GM23338 (cell line): Measurements from ENCODE around the gene ADAT1. TPM values are rescaled to one million over a fixed set of nuclear protein-coding genes. Genes with fewer than 3 reads are reported as not detected.

ENCODE experiments used
- ATAC-seq: fragments of 200-7000 bp; cut with Tn5 transposase; 3 replicates; pipeline ENCODE4 v1.9.1; 2020
- DNase-seq: peaks from one replicate; pipeline ENCODE4 v3.0.0-alpha.2; 2015; ENCODE audit warnings: low spot score
- H2AFZ ChIP-seq: fragments of 200-600 bp; sonication (generic); 2 replicates; pipeline ENCODE4 v1.8.0; 2016; ENCODE audit warnings: antibody characterized with exemption, mild to moderate bottlenecking, moderate library complexity
- H3F3A ChIP-seq: fragments of 200-600 bp; sonication (generic); replicated peaks from 2 replicates; pipeline ENCODE4 v1.8.0; 2017; ENCODE audit warnings: antibody characterized with exemption, mixed run types, low read depth
- H3K27ac ChIP-seq: fragments of 200-600 bp; sonication (generic); 2 replicates; pipeline ENCODE4 v1.6.1; 2016; ENCODE audit warnings: low read depth
- H3K27me3 ChIP-seq: fragments of 200-600 bp; sonication (generic); 2 replicates; pipeline ENCODE4 v1.8.0; 2016; ENCODE audit warnings: mild to moderate bottlenecking, mixed run types, moderate library complexity; ENCODE audit not compliant: insufficient read depth
- H3K36me3 ChIP-seq: fragments of 200-600 bp; sonication (generic); 2 replicates; pipeline ENCODE4 v1.8.0; 2016; ENCODE audit warnings: mild to moderate bottlenecking; ENCODE audit not compliant: insufficient read depth
- H3K4me1 ChIP-seq: fragments of 200-600 bp; sonication (generic); 2 replicates; pipeline ENCODE4 v1.8.0; 2016; ENCODE audit warnings: mild to moderate bottlenecking, moderate library complexity; ENCODE audit not compliant: insufficient read depth
- H3K4me2 ChIP-seq: fragments of 200-600 bp; sonication (generic); 2 replicates; pipeline ENCODE4 v1.7.1; 2017; ENCODE audit warnings: mixed run types
- H3K4me3 ChIP-seq: fragments of 200-600 bp; sonication (generic); 2 replicates; pipeline ENCODE4 v1.6.1; 2016; ENCODE audit warnings: mixed run types
- H3K79me2 ChIP-seq: fragments of 200-600 bp; sonication (generic); replicated peaks from 2 replicates; pipeline ENCODE4 v1.8.0; 2017; ENCODE audit warnings: mild to moderate bottlenecking; ENCODE audit not compliant: insufficient read depth
- H3K9me2 ChIP-seq: fragments of 200-600 bp; sonication (generic); 2 replicates; pipeline ENCODE4 v1.8.0; 2017; ENCODE audit not compliant: insufficient read depth
- H4K20me1 ChIP-seq: fragments of 200-600 bp; sonication (generic); replicated peaks from 2 replicates; pipeline ENCODE4 v1.8.0; 2017; ENCODE audit warnings: mild to moderate bottlenecking; ENCODE audit not compliant: insufficient read depth
- H3K27ac Mint-ChIP-seq: 2 replicates; pipeline ENCODE4 v1.8.0; 2020; ENCODE audit warnings: inconsistent platforms, mild to moderate bottlenecking, moderate library complexity, mixed read lengths
- H3K27me3 Mint-ChIP-seq: 3 replicates; pipeline ENCODE4 v1.8.0; 2022; ENCODE audit warnings: low read depth, mild to moderate bottlenecking, moderate library complexity, mixed read lengths, inconsistent platforms; ENCODE audit not compliant: insufficient read depth, poor library complexity
- H3K36me3 Mint-ChIP-seq: 3 replicates; pipeline ENCODE4 v1.8.0; 2021; ENCODE audit warnings: low read depth, mild to moderate bottlenecking, inconsistent platforms, moderate library complexity, mixed read lengths
- H3K4me1 Mint-ChIP-seq: 3 replicates; pipeline ENCODE4 v1.8.0; 2020; ENCODE audit warnings: mild to moderate bottlenecking, inconsistent platforms, mixed read lengths
- H3K4me3 Mint-ChIP-seq: 3 replicates; pipeline ENCODE4 v1.8.0; 2021; ENCODE audit warnings: moderate library complexity, mild to moderate bottlenecking, inconsistent platforms, mixed read lengths
- H3K9me3 Mint-ChIP-seq: 3 replicates; pipeline ENCODE4 v1.8.0; 2020; ENCODE audit warnings: moderate library complexity, mild to moderate bottlenecking, inconsistent platforms, mixed read lengths
- EZH2 ChIP-seq: fragments of 200-600 bp; sonication (generic); IDR thresholded peaks from one replicate; pipeline ENCODE4 v1.8.0; 2017; ENCODE audit warnings: antibody characterized with exemption, mild to moderate bottlenecking, low read depth; ENCODE audit not compliant: unreplicated experiment
- EZH2phosphoT487 ChIP-seq: fragments of 200-600 bp; sonication (generic); IDR thresholded peaks from one replicate; pipeline ENCODE4 v1.8.1; 2018; ENCODE audit warnings: antibody characterized with exemption; ENCODE audit not compliant: unreplicated experiment
- JUNB ChIP-seq: IDR thresholded peaks from one replicate; pipeline ENCODE4 v1.6.1; 2016; ENCODE audit warnings: antibody characterized with exemption; ENCODE audit not compliant: unreplicated experiment
- NANOG ChIP-seq: IDR thresholded peaks from 2 replicates; pipeline ENCODE4 v1.6.1; 2016; ENCODE audit warnings: antibody characterized with exemption, borderline replicate concordance
- POLR2AphosphoS5 ChIP-seq: IDR thresholded peaks from 2 replicates; pipeline ENCODE4 v1.6.1; 2016; ENCODE audit warnings: antibody characterized with exemption, low read depth
- ZNF114 ChIP-seq: fragments of 250-450 bp; sonication (Bioruptor Pico); IDR thresholded peaks from 2 replicates; pipeline ENCODE4 v1.5.0; 2020; ENCODE audit warnings: mild to moderate bottlenecking, moderate library complexity
- ZNF331 ChIP-seq: fragments of 250-450 bp; sonication (Bioruptor Pico); IDR thresholded peaks from 2 replicates; pipeline ENCODE4 v1.5.0; 2020; ENCODE audit warnings: low read depth, mild to moderate bottlenecking, moderate library complexity
- polyA plus RNA-seq: library from polyadenylated mRNA; unstranded; fragments of >200 nt; fragmentation: Nextera tagmentation; extraction: Ambion mirVana; gene quantifications from 2 replicates; pipeline ENCODE4 v1.2.1, GENCODE V29; 2016
- total RNA-seq: library from RNA; depleted of rRNA; stranded (reverse); fragments of >200 nt; shearing (Covaris generic); gene quantifications from 2 replicates; pipeline ENCODE4 v1.2.3, GENCODE V29; 2014
- TF ChIP-seq, protein P1 (sequence below), 2 experiments: fragments of 200-600 bp in 1 of 2; sonication (generic) in 1 of 2; conservative IDR thresholded peaks; 2 replicates each; pipeline versions ENCODE4 v1.5.1 to v1.6.1; 2016 to 2017; ENCODE audit warnings: antibody characterized with exemption in 2 of 2, low read depth in 2 of 2, mild to moderate bottlenecking in 2 of 2, moderate library complexity in 1 of 2
- TF ChIP-seq, protein P2 (sequence below): fragments of 250-450 bp; sonication (Bioruptor Pico); IDR thresholded peaks from 2 replicates; pipeline ENCODE4 v1.5.0; 2020; ENCODE audit warnings: mild to moderate bottlenecking, moderate library complexity
- TF ChIP-seq, protein P3 (sequence below): IDR thresholded peaks from 2 replicates; pipeline ENCODE4 v1.6.1; 2016; ENCODE audit warnings: antibody characterized with exemption

ADAT1 gene
- total and polyA plus RNA-seq, 2 experiments from 2014 or later: 17.4 to 53.6 TPM

DNA sequence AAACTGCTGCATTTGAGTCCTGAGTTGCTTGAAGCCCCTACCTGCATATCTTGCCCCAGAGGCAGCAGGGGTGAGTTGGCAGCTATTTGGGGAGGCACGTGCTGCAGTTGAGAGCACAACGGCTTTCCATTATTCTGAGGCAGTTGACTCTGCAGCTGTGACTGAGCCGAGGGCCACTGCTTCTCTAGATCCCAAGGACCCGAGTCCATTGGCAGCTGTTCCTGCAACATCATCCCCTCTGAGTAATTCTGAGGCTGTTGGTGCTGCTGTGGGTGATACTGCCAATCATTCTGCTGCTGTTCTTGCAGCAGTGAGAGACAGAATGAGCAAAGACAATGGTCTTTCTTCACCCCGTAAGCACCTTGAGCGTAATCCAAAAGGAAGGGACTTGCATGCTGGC lies 37.2 kb upstream of the ADAT1 start:
- Histone ChIP-seq H3K36me3 (peaks cover 19% of the 10 kb centered on the region), H3K4me2 (no peak overlapping the region), H3K27ac (no peak overlapping the region), H3K27me3 (no peaks in the 10 kb centered on the region), H3K79me2 (no peaks in the 10 kb centered on the region), H2AFZ (no peak overlapping the region), H3K9me2 (no peaks in the 10 kb centered on the region), H3K4me1 (no peaks in the 10 kb centered on the region), H3K4me3 (no peak overlapping the region), H4K20me1 (0 out of 2 replicates have a peak, but pooled peaks cover 7% of the 10 kb centered on the region), H3F3A (0 out of 2 replicates have a peak, but pooled peaks cover 4% of the 10 kb centered on the region)
- H3K4me1 Mint-ChIP-seq: no peaks in the 10 kb centered on the region
- DNase-seq (no peak), ATAC-seq (no peak)
- TF ChIP-seq POLR2AphosphoS5 (no peak), JUNB (no peak), EZH2 (no peak), ZNF331 (CRISPR knock-in tag) (no peak), EZH2phosphoT487 (no peak), ZNF114 (CRISPR knock-in tag) (no peak), NANOG (no peak)
- TF ChIP-seq, protein P1, sequence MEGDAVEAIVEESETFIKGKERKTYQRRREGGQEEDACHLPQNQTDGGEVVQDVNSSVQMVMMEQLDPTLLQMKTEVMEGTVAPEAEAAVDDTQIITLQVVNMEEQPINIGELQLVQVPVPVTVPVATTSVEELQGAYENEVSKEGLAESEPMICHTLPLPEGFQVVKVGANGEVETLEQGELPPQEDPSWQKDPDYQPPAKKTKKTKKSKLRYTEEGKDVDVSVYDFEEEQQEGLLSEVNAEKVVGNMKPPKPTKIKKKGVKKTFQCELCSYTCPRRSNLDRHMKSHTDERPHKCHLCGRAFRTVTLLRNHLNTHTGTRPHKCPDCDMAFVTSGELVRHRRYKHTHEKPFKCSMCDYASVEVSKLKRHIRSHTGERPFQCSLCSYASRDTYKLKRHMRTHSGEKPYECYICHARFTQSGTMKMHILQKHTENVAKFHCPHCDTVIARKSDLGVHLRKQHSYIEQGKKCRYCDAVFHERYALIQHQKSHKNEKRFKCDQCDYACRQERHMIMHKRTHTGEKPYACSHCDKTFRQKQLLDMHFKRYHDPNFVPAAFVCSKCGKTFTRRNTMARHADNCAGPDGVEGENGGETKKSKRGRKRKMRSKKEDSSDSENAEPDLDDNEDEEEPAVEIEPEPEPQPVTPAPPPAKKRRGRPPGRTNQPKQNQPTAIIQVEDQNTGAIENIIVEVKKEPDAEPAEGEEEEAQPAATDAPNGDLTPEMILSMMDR (conservative IDR thresholded peaks at IDR 0.05; ENCODE audit: low read depth in 2 of 2): no peak
- TF ChIP-seq, protein P2, sequence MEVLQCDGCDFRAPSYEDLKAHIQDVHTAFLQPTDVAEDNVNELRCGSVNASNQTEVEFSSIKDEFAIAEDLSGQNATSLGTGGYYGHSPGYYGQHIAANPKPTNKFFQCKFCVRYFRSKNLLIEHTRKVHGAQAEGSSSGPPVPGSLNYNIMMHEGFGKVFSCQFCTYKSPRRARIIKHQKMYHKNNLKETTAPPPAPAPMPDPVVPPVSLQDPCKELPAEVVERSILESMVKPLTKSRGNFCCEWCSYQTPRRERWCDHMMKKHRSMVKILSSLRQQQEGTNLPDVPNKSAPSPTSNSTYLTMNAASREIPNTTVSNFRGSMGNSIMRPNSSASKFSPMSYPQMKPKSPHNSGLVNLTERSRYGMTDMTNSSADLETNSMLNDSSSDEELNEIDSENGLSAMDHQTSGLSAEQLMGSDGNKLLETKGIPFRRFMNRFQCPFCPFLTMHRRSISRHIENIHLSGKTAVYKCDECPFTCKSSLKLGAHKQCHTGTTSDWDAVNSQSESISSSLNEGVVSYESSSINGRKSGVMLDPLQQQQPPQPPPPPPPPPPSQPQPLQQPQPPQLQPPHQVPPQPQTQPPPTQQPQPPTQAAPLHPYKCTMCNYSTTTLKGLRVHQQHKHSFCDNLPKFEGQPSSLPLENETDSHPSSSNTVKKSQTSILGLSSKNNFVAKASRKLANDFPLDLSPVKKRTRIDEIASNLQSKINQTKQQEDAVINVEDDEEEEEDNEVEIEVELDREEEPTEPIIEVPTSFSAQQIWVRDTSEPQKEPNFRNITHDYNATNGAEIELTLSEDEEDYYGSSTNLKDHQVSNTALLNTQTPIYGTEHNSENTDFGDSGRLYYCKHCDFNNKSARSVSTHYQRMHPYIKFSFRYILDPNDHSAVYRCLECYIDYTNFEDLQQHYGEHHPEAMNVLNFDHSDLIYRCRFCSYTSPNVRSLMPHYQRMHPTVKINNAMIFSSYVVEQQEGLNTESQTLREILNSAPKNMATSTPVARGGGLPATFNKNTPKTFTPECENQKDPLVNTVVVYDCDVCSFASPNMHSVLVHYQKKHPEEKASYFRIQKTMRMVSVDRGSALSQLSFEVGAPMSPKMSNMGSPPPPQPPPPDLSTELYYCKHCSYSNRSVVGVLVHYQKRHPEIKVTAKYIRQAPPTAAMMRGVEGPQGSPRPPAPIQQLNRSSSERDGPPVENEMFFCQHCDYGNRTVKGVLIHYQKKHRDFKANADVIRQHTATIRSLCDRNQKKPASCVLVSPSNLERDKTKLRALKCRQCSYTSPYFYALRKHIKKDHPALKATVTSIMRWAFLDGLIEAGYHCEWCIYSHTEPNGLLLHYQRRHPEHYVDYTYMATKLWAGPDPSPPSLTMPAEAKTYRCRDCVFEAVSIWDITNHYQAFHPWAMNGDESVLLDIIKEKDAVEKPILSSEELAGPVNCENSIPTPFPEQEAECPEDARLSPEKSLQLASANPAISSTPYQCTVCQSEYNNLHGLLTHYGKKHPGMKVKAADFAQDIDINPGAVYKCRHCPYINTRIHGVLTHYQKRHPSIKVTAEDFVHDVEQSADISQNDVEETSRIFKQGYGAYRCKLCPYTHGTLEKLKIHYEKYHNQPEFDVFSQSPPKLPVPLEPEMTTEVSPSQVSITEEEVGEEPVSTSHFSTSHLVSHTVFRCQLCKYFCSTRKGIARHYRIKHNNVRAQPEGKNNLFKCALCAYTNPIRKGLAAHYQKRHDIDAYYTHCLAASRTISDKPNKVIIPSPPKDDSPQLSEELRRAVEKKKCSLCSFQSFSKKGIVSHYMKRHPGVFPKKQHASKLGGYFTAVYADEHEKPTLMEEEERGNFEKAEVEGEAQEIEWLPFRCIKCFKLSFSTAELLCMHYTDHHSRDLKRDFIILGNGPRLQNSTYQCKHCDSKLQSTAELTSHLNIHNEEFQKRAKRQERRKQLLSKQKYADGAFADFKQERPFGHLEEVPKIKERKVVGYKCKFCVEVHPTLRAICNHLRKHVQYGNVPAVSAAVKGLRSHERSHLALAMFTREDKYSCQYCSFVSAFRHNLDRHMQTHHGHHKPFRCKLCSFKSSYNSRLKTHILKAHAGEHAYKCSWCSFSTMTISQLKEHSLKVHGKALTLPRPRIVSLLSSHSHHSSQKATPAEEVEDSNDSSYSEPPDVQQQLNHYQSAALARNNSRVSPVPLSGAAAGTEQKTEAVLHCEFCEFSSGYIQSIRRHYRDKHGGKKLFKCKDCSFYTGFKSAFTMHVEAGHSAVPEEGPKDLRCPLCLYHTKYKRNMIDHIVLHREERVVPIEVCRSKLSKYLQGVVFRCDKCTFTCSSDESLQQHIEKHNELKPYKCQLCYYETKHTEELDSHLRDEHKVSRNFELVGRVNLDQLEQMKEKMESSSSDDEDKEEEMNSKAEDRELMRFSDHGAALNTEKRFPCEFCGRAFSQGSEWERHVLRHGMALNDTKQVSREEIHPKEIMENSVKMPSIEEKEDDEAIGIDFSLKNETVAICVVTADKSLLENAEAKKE (CRISPR knock-in tag): no peak
- TF ChIP-seq, protein P3, sequence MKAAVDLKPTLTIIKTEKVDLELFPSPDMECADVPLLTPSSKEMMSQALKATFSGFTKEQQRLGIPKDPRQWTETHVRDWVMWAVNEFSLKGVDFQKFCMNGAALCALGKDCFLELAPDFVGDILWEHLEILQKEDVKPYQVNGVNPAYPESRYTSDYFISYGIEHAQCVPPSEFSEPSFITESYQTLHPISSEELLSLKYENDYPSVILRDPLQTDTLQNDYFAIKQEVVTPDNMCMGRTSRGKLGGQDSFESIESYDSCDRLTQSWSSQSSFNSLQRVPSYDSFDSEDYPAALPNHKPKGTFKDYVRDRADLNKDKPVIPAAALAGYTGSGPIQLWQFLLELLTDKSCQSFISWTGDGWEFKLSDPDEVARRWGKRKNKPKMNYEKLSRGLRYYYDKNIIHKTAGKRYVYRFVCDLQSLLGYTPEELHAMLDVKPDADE: no peak
- peaks cover 25% of the 10 kb centered on the region; the same call in 2 of the 3 replicates for H3K36me3 Mint-ChIP-seq
- no peak overlapping the region for H3K27ac Mint-ChIP-seq
- H3K9me3 Mint-ChIP-seq: peaks cover 4% of the 10 kb centered on the region; the same call in 2 of the 3 replicates
- H3K4me3 Mint-ChIP-seq: no peak overlapping the region
- H3K27me3 Mint-ChIP-seq: no peaks in the 10 kb centered on the region
